Aorta (tissue), 5 donors: Measurements from ENCODE around the gene PTPRR. TPM values are rescaled to one million over a fixed set of nuclear protein-coding genes. Genes with fewer than 3 reads are reported as not detected.

Source experiments
- ATAC-seq: fragments of 200-7000 bp; cut with Tn5 transposase; one replicate; pipeline ENCODE4 v1.9.1; 2022; ENCODE audit warnings: moderate library complexity; ENCODE audit not compliant: low FRiP score
- DNase-seq, 2 donors: peaks; one replicate each; pipeline ENCODE4 v3.0.0-alpha.2; 2020
- H3K27ac ChIP-seq, 2 donors: one replicate each; pipeline ENCODE4 v1.5.1; 2013; ENCODE audit warnings: low read length in 2 of 2, mild to moderate bottlenecking in 2 of 2, moderate library complexity in 2 of 2, control low read depth in 1 of 2, inconsistent platforms in 1 of 2, low read depth in 1 of 2
- H3K27me3 ChIP-seq, 2 donors: one replicate each; pipeline ENCODE4 v1.6.1; 2013; ENCODE audit warnings: control low read depth in 1 of 2, low read length in 1 of 2, mild to moderate bottlenecking in 1 of 2, moderate library complexity in 1 of 2; ENCODE audit not compliant: insufficient read depth in 2 of 2, control insufficient read depth in 1 of 2
- H3K36me3 ChIP-seq, 2 donors: one replicate each; pipeline ENCODE4 v1.6.1; 2013; ENCODE audit warnings: control low read depth in 1 of 2, low read length in 1 of 2, mild to moderate bottlenecking in 1 of 2; ENCODE audit not compliant: insufficient read depth in 2 of 2, control insufficient read depth in 1 of 2
- H3K4me1 ChIP-seq, 2 donors: one replicate each; pipeline ENCODE4 v1.6.1; 2013; ENCODE audit warnings: low read length in 2 of 2, control low read depth in 1 of 2, mild to moderate bottlenecking in 1 of 2, moderate library complexity in 1 of 2; ENCODE audit not compliant: insufficient read depth in 2 of 2, control insufficient read depth in 1 of 2
- H3K4me3 ChIP-seq, 2 donors: one replicate each; pipeline ENCODE4 v1.5.1; 2013; ENCODE audit warnings: low read length in 2 of 2, control low read depth in 1 of 2, mild to moderate bottlenecking in 1 of 2
- H3K9me3 ChIP-seq: one replicate; pipeline ENCODE4 v1.6.1; 2013; ENCODE audit warnings: mild to moderate bottlenecking, low read length; ENCODE audit not compliant: control insufficient read depth
- WGBS, 2 donors: extraction: QIAGEN DNeasy Blood & Tissue Kit; methylation state at CpG; one replicate each; pipeline ENCODE4 v1.1.7; 2013; 5-methylcytosine and 5-hydroxymethylcytosine counted together
- intact Hi-C, 2 donors: fragments of 100-400 bp; cut with DNase I; formaldehyde crosslinking; loops; one replicate each; pipeline versions ENCODE4 v1.14.2 to v1.15.0; 2022
- polyA plus RNA-seq, 2 donors: library from polyadenylated mRNA; stranded (reverse); fragments of 200-250 nt; gene quantifications; one replicate each; pipeline ENCODE4 v1.2.3, GENCODE V29; 2013
- total RNA-seq, 2 donors: library from RNA; stranded (reverse); fragmentation: NEBNext Ultra II Directional; extraction: Animal tissue kit (Norgen Biotek cat#: 25700); gene quantifications; one replicate each; pipeline ENCODE4 v1.2.1, GENCODE V29; 2021
- donor health status: healthy with polysubstance abuse.
- donor health status: Bipolar disorder and iron deficiency.
- donor health status: DM: no; HTN: no; CAD: no.
- donor health status: DM: no; HTN: no; CAD: no.
- donor health status: DM: yes; HTN: yes; CAD: no.

PTPRR gene
- total and polyA plus RNA-seq, 4 donors = 0.23 to 1.8 (median 0.47) TPM

DNA sequence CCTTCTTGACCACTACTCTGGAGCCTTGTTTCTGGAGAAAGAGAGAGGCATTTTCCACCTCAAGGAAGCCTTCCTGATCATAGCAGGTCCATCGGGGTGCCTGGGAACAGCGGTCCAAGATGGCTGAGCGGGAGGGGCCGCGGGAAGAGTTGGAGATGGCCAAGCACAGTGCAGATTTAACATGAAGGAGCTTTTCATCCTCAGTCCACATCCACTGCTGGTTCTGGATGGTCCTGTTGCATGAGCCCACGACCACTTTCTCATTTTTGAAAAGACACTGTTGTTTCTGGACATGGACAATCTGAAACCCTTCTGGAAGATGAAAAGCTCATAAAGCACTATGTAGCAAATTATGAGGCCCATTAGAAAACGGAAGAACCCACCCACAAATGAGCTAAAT lies 284.8 kb downstream of the PTPRR start:
- no peak for DNase-seq
- H3K36me3 ChIP-seq = no peaks in the 10 kb centered on the region
- no peak overlapping the region for H3K27ac ChIP-seq
- ATAC-seq = no peak
- no peaks in the 10 kb centered on the region for H3K9me3 ChIP-seq
- H3K27me3 ChIP-seq = no peaks in the 10 kb centered on the region
- no peak overlapping the region for H3K4me3 ChIP-seq
- WGBS, 2 donors = 95 to 96% methylated on average over 7 of the region's 7 CpGs
- no peaks in the 10 kb centered on the region for H3K4me1 ChIP-seq
- intact Hi-C loops = no loop called here

DNA sequence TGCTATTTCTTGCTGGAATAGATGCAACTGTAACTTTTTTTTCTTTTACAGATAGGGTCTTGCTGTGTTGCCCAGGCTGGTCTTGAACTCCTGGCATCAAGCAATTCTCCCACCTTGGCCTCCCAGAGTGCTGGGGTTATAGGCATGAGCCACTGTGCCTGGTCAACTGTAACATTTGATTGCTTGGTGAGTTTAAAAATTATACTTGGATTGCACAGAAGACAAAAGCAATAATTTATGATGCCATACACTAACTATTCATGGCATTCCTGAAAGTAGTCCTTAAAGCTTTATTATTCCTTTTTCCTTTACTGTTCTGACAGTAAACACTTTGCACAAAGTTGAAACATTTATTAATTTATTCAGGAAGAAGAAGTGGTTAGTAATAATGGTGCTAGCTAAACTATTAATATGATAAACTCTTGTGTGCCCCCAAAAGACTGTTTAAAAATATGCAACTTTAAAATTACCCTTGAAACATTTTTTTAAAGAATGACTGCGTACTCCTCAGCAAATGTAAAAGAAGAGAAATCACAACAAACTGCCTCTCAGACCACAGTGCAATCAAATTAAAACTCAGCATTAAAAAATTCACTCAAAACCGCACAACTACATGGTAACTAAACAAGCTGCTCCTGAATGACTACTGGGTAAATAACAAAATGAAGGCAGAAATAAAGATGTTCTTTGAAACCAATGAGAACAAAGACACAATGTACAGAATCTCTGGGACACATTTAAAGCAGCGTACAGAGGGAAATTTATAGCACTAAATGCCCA lies 291.6 kb downstream of the PTPRR start:
- Histone ChIP-seq H3K4me3 (no peak overlapping the region), H3K4me1 (no peaks in the 10 kb centered on the region), H3K27ac (no peak overlapping the region), H3K27me3 (no peaks in the 10 kb centered on the region), H3K9me3 (no peaks in the 10 kb centered on the region), H3K36me3 (no peaks in the 10 kb centered on the region)
- ATAC-seq (no peak), DNase-seq (no peak)
- WGBS, 2 donors = 88 to 90% methylated on average over 3 of the region's 3 CpGs
- intact Hi-C loops = no loop called here

DNA sequence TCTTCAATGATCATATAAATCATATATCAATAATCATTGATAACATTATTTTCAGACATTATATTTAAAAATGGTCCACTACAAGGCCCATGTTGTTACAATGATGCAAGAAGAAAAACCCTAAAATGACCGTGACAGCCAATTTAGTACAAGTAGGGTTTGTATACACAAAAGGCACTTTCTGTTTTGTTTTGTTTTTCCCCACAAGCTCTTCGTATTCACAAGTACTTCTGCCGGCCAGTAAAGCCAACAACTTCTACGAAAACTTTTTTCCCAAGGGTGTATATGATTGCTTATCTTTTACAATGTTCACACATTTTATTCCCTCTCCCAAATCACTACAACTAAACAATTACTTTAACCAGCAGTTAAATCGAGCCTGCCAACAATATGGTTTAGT lies 292.9 kb downstream of the PTPRR start:
- ATAC-seq (no peak), DNase-seq (no peak)
- Histone ChIP-seq H3K4me1 (no peaks in the 10 kb centered on the region), H3K27me3 (no peaks in the 10 kb centered on the region), H3K4me3 (no peak overlapping the region), H3K9me3 (no peaks in the 10 kb centered on the region), H3K27ac (no peak overlapping the region), H3K36me3 (no peaks in the 10 kb centered on the region)
- intact Hi-C loops = no loop called here
- WGBS, 2 donors = 72% methylated on average over 5 of the region's 5 CpGs

DNA sequence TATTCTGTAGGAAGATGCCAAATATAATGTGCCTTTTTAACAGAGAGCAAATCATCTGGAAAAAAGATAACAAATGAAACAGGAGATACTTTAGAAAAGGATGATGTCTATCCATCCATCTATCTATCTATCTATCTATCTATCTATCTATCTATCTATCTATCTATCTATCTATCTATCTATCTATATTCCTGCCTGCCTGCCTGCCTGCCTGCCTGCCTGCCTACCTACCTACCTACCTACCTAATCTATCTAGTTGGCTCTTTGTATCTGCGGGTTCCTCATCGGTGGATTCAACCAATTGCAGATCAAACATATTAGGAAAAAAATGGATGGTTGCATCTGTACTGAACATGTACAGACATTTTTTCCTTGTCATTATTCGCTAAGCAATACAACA lies 294.4 kb downstream of the PTPRR start:
- WGBS, 2 donors = 93 to 94% methylated on average over 3 of the region's 3 CpGs
- Histone ChIP-seq H3K9me3 (no peaks in the 10 kb centered on the region), H3K27ac (no peak overlapping the region), H3K27me3 (no peaks in the 10 kb centered on the region), H3K4me3 (no peak overlapping the region), H3K4me1 (no peaks in the 10 kb centered on the region), H3K36me3 (no peaks in the 10 kb centered on the region)
- no peak for ATAC-seq
- no peak for DNase-seq
- intact Hi-C loops = no loop called here

DNA sequence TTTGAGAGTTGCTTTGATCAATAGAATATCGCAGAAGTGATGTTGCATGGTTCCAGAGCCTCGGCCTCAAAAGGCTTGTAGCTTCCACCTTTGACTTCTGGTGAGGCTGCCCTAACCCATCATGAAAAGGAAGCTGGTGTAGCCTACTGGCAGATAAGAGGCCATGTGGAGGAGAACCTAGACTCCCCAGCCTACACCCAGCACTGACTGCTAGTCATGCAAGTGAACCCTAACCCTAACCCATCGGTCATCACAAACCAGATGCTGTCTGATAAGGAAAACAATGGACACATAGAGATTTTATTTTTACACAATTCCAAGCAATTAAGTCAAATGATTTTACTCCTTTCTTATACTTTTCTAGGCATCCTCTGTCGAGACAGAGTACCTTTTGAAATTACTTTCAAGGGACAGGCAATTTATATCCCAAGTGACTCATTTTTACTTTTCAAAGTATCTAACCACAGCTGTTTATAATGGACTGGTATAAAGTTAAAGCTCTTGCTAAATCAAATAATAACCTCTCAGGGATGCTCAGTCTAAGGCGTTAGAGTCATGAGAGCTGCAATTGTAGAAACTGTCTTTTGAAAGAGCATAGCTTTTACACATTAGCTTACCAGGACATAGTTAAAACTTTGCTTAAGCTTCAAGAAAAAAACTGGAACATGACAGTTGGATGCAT lies 300.9 kb downstream of the PTPRR start:
- DNase-seq (no peak), ATAC-seq (peak; percentile 33)
- intact Hi-C loops = no loop called here

DNA sequence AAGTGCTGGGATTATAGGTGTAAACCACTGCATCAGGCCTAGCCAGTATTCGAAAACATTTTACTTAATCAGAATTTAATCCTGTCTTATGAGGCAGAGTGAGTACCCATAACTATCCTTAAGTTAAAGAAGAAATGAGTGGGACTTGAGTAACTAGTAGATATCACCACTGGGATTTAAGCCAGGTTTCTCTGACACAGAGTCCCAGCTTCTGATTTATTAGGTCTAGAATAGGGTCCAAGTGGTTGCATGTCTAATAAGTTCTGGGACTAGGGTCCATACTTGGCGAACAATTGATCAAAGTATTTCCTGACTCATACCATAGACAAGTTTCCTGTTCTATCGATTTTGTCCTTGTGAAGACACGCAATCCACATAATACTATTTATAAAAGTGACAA lies 302.2 kb downstream of the PTPRR start:
- DNase-seq = no peak
- 89% methylated on average over 4 of the region's 4 CpGs for WGBS, 2 donors
- Histone ChIP-seq H3K27me3 (no peaks in the 10 kb centered on the region), H3K4me3 (no peak overlapping the region), H3K27ac (no peak overlapping the region), H3K9me3 (peaks cover 2% of the 10 kb centered on the region), H3K4me1 (peaks cover 0 to 1% of the 10 kb centered on the region in 2 donors), H3K36me3 (no peaks in the 10 kb centered on the region)
- intact Hi-C loops = no loop called here
- ATAC-seq = no peak

More for the DNA sequence above, 300.9 kb downstream of the PTPRR start:
- Histone ChIP-seq H3K4me3 (no peak overlapping the region), H3K27ac (no peak overlapping the region), H3K4me1 (peaks cover 0 to 1% of the 10 kb centered on the region in 2 donors), H3K9me3 (peaks cover 2% of the 10 kb centered on the region), H3K27me3 (no peaks in the 10 kb centered on the region), H3K36me3 (no peaks in the 10 kb centered on the region)
- WGBS, 2 donors = 86% methylated on average over 5 of the region's 5 CpGs

DNA sequence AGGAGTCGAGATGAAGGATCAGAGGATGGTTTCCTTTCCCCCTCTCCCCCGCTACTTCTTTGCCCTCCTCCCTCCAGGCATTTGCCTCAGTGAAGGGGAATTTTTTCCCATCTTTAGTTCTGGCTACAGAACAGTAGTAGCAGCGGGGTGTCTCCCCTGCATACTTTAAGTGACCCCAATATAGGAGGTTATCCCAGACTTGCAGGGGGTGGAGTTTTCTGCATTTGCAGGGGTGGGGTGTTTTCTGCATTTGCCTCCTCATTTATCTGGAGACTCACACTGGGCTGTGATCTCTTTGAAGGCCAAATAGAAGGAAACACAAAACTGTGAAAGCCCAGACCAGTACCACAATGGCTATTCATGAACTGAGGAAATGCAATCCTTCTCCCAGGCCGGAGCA lies 303.1 kb downstream of the PTPRR start:
- intact Hi-C loops = no loop called here
- Histone ChIP-seq H3K4me1 (peaks cover 0 to 1% of the 10 kb centered on the region in 2 donors), H3K4me3 (no peak overlapping the region), H3K9me3 (peaks cover 2% of the 10 kb centered on the region), H3K27me3 (no peaks in the 10 kb centered on the region), H3K36me3 (no peaks in the 10 kb centered on the region), H3K27ac (no peak overlapping the region)
- WGBS, 2 donors = 86 to 89% methylated on average over 4 of the region's 4 CpGs
- ATAC-seq (no peak), DNase-seq (no peak)

DNA sequence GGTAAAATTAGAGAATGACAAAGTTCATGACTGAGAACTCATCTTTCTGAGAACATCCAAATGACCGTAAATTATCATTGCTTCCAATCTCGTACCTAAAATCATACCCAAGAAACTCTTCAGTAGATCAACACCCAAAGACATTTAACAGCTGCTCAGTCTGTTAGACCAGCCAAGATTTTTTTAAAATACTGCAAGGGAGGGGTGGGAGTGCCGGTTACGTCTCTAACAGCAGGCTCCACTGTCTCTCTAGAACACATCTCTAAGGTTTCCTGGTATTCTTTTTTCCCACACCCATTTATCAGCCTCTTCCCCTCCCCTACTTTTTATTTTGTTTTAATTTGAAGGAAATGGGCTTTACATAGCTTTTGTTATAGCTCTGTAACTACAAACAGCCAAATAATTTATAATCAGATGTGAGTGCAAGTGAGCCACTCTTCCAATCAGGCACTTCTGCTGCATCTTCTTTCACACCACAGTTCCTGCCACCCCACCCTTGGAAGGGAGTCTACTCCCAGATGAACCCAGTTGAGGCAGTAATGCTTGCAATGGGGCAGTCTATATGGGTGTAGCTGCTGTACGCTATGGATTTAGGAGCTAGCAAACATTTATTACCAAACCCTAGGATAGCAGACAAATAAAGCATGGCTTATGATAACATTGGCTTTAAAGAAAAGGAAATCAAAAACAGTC lies 305.2 kb downstream of the PTPRR start:
- DNase-seq = no peak
- WGBS, 2 donors = 51 to 58% methylated on average over 5 of the region's 5 CpGs
- intact Hi-C loops = no loop called here
- peaks cover 2% of the 10 kb centered on the region for H3K9me3 ChIP-seq
- no peak overlapping the region for H3K4me3 ChIP-seq
- peaks cover 0 to 1% of the 10 kb centered on the region in 2 donors for H3K4me1 ChIP-seq
- no peaks in the 10 kb centered on the region for H3K36me3 ChIP-seq
- no peak for ATAC-seq
- no peak overlapping the region for H3K27ac ChIP-seq
- H3K27me3 ChIP-seq = no peaks in the 10 kb centered on the region
